Activated naive CD4-positive, alpha-beta T cell treated with Interleukin-2 at 50 U/mL for 16 hours (primary cell): Measurements from ENCODE around the gene HIVEP3.

Experiments
- DNase-seq: peaks from one replicate; pipeline ENCODE4 v3.0.0-alpha.2; 2020

The HIVEP3 gene

GRCh38 chr1:41677620-41678019, 241.1 kb downstream of the HIVEP3 start:
- DNase-seq, result no peak

GRCh38 chr1:41675401-41675800, 243.3 kb downstream of the HIVEP3 start:
- DNase-seq, result no peak

GRCh38 chr1:41674522-41674921, 244.2 kb downstream of the HIVEP3 start:
- DNase-seq, result no peak

GRCh38 chr1:41673806-41674205, 244.9 kb downstream of the HIVEP3 start:
- peak; percentile 39 for DNase-seq

GRCh38 chr1:41673378-41673777, 245.3 kb downstream of the HIVEP3 start:
- DNase-seq, result peak; percentile 37

- DNase-seq, result no peak
These were observed 245.9 kb downstream of the HIVEP3 start for GRCh38 chr1:41672641-41673361.

GRCh38 chr1:41672173-41672572, 246.5 kb downstream of the HIVEP3 start:
- DNase-seq, result no peak

GRCh38 chr1:41671116-41671755, 247.5 kb downstream of the HIVEP3 start:
- DNase-seq, result no peak

GRCh38 chr1:41670217-41670957, 248.3 kb downstream of the HIVEP3 start:
- peak; percentile 21 for DNase-seq

GRCh38 chr1:41668967-41669366, 249.8 kb downstream of the HIVEP3 start:
- DNase-seq, result no peak

- DNase-seq, result no peak
These were observed 250.6 kb downstream of the HIVEP3 start for GRCh38 chr1:41668054-41668660.

- DNase-seq, result peak; percentile 71
These were observed 251.6 kb downstream of the HIVEP3 start for GRCh38 chr1:41666981-41667631.

GRCh38 chr1:41665962-41666917, 252.5 kb downstream of the HIVEP3 start:
- no peak for DNase-seq

- no peak for DNase-seq
These were observed 253.7 kb downstream of the HIVEP3 start for GRCh38 chr1:41664861-41665640.

- DNase-seq, result no peak
These were observed 254.9 kb downstream of the HIVEP3 start for GRCh38 chr1:41663671-41664400.

- DNase-seq, result no peak
These were observed 255.8 kb downstream of the HIVEP3 start for GRCh38 chr1:41662765-41663437.

- DNase-seq, result peak; percentile 82
These were observed 256.5 kb downstream of the HIVEP3 start for GRCh38 chr1:41662061-41662764.

GRCh38 chr1:41661428-41662060, 257.2 kb downstream of the HIVEP3 start:
- peak; percentile 35 for DNase-seq
